OCI-LY7 (cell line): ENCODE data around the gene UFD1. TPM values are rescaled to one million over a fixed set of nuclear protein-coding genes. Genes with fewer than 3 reads are reported as not detected.

Source experiments
- BruUV-seq: library from RNA; stranded (reverse); fragments of 400-500 nt; replicated peaks from 2 replicates; lab custom pipeline; 2021; lab: Mats Ljungman, UMichigan
- CTCF ChIA-PET: fragments of 300-600 bp; sonication (Branson Sonifier 250); formaldehyde crosslinking; loops from one replicate; lab custom pipeline; 2022; ENCODE audit warnings: antibody characterized with exemption; ENCODE audit not compliant: unreplicated experiment; lab: Charles Lee
- POLR2A ChIA-PET: fragments of 300-600 bp; sonication (Branson Sonifier 250); formaldehyde crosslinking; loops from one replicate; lab custom pipeline; 2022; ENCODE audit warnings: antibody characterized with exemption; lab: Charles Lee
- DNase-seq: peaks from one replicate; pipeline ENCODE4 v3.0.0-alpha.2; 2015; ENCODE audit warnings: low spot score
- H2AFZ ChIP-seq: fragments of 200-600 bp; sonication (generic), shearing (Covaris generic); 2 replicates; pipeline ENCODE4 v1.6.1; 2014; ENCODE audit warnings: mild to moderate bottlenecking, antibody characterized with exemption, low read length, moderate library complexity
- H3K27ac ChIP-seq: fragments of 200-600 bp; sonication (generic); 2 replicates; pipeline ENCODE4 v1.5.1; 2014; ENCODE audit warnings: mixed run types, low read depth, mild to moderate bottlenecking, moderate library complexity, low read length, inconsistent platforms; ENCODE audit not compliant: poor library complexity, severe bottlenecking
- H3K36me3 ChIP-seq: fragments of 200-600 bp; sonication (generic); 2 replicates; pipeline ENCODE4 v1.6.1; 2014; ENCODE audit warnings: mild to moderate bottlenecking, antibody characterized with exemption, low read length, moderate library complexity, mixed read lengths; ENCODE audit not compliant: insufficient read depth
- H3K4me1 ChIP-seq: fragments of 200-600 bp; sonication (generic); 2 replicates; pipeline ENCODE4 v1.5.1; 2014; ENCODE audit warnings: mild to moderate bottlenecking, low read length; ENCODE audit not compliant: insufficient read depth, poor library complexity, severe bottlenecking
- H3K4me2 ChIP-seq: fragments of 200-600 bp; sonication (generic); 2 replicates; pipeline ENCODE4 v1.6.1; 2014; ENCODE audit warnings: mild to moderate bottlenecking, low read length
- H3K4me3 ChIP-seq: fragments of 200-600 bp; sonication (generic); 2 replicates; pipeline ENCODE4 v1.5.1; 2014; ENCODE audit warnings: mild to moderate bottlenecking, low read depth, low read length; ENCODE audit not compliant: poor library complexity, severe bottlenecking
- H3K79me2 ChIP-seq: fragments of 200-600 bp; sonication (generic); 2 replicates; pipeline ENCODE4 v1.6.1; 2016; ENCODE audit warnings: low read depth, mild to moderate bottlenecking, low read length, moderate library complexity, mixed read lengths; ENCODE audit not compliant: insufficient read depth
- H3K9me2 ChIP-seq: fragments of 200-600 bp; sonication (generic); 2 replicates; pipeline ENCODE4 v1.6.1; 2016; ENCODE audit warnings: mild to moderate bottlenecking, low read length, mixed read lengths; ENCODE audit not compliant: insufficient read depth
- H3K9me3 ChIP-seq: fragments of 200-600 bp; sonication (generic); 2 replicates; pipeline ENCODE4 v1.6.1; 2014; ENCODE audit warnings: mild to moderate bottlenecking, mixed run types, low read length, mixed read lengths
- H4K20me1 ChIP-seq: fragments of 200-600 bp; sonication (generic); 2 replicates; pipeline ENCODE4 v1.6.1; 2014; ENCODE audit warnings: mild to moderate bottlenecking, antibody characterized with exemption, low read length, moderate library complexity, mixed read lengths; ENCODE audit not compliant: insufficient read depth
- CTCF ChIP-seq: fragments of 200-600 bp; sonication (generic); conservative IDR thresholded peaks from 2 replicates; pipeline ENCODE4 v1.5.1; 2014; ENCODE audit warnings: mild to moderate bottlenecking, antibody characterized with exemption, low read length, moderate library complexity, mixed read lengths
- EZH2phosphoT487 ChIP-seq: fragments of 200-600 bp; sonication (generic); IDR thresholded peaks from 2 replicates; pipeline ENCODE4 v1.6.1; 2018; ENCODE audit warnings: low read depth, borderline replicate concordance, mild to moderate bottlenecking, mixed run types, antibody characterized with exemption, low read length, moderate library complexity, mixed read lengths
- intact Hi-C: fragments of 100-400 bp; cut with micrococcal nuclease; formaldehyde crosslinking; loops from one replicate; pipeline ENCODE4 v1.10.0; 2022; ENCODE audit not compliant: unreplicated experiment
- total RNA-seq, 2 experiments: library from RNA; depleted of rRNA in 1 of 2; stranded (reverse); fragments of >200 nt in 1 of 2; shearing (Covaris generic) in 1 of 2; gene quantifications; 2 replicates each; pipeline ENCODE4 v1.2.3, GENCODE V29; 2014 to 2022

Gene UFD1
- total RNA-seq, 2 experiments from 2014 or later = 60.1 to 70.8 TPM

DNA sequence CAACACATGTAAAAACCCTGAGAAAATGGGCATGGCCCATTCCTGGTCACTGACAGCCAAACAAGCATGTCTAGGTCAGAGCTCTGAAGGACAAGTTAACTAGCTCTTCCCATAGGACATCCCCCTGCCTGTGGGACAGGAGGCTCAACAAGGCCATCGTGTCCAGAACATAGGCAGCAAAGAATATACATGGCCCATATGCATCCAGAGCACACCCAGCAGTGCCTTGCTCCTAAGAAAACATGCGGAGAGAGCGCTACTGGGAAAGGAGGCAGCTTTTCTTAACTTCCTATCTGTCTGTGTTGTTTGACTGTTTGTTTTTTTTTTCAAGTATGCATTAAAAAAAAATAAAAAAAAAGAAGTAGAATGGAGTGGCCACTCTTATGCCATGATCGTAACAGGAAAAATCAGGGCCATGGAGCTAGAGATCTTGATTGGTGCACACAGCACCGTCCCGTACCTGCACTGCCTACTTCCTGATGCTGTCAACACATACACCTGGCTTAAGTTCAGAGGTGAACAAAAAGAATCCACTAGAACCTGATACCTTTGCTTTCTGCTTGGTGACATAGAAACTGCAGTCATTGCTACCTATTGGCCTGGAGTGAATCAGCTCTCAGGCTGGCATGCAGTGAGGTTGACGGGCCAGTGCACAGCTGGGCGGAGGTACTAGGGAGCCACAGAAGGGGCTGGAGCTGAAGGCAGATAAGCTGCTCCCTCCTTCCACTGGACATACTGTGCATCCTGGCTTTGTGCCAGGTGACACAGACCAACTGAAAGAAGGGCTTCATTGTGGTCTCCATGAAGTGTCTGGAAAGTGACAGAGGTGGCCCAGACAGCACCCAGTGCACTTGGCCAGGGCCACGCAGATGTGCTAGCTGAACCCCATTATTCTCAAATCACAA lies 11.9 kb downstream of the UFD1 start:
- Histone ChIP-seq H3K4me2 (no peak overlapping the region), H3K36me3 (peaks cover 98% of the 10 kb centered on the region), H2AFZ (no peak overlapping the region), H3K4me1 (no peaks in the 10 kb centered on the region), H3K9me2 (no peaks in the 10 kb centered on the region), H3K9me3 (no peaks in the 10 kb centered on the region), H4K20me1 (no peaks in the 10 kb centered on the region), H3K79me2 (no peaks in the 10 kb centered on the region), H3K27ac (no peak overlapping the region), H3K4me3 (no peak overlapping the region)
- intact Hi-C loops = loop anchor here (10.0 kb wide), 1 partner anchor 122 kb away; no protein-coding TSS in a partner anchor
- ChIA-PET POLR2A (interaction anchor here (0.9 kb wide), 1 partner anchor 236 kb away, joined by 3 read pairs; no protein-coding TSS in a partner anchor), CTCF (no interaction called here)
- no TSS peak for BruUV-seq
- TF ChIP-seq CTCF (no peak), EZH2phosphoT487 (no peak)
- no peak for DNase-seq

DNA sequence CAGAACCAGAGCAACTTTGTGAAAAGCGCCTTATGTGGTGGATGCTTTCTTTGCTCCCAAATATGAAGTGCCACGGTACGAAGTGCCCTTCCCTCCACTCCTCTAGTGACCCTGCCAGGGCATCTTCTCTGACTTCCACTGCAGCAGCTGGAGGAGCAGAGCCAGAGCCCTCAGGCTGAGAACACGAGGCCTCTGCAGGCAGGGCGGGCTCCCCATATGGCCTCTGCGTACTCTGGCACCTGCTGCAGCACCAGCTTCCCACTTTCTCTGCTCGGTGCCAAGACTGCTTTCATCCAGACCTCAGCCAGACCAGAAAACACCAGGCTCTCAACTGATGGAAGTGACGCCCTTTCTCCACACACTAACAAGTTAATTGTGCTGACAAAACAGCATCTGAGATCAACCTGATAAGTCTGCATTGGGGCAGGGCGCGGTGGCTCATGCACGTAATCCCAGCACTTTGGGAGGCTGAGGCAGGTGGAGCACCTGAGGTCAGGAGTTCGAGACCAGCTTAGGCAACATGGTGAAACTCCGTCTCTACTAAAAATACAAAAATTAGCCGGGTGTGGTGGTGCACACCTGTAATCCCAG lies 12.8 kb downstream of the UFD1 start:
- Histone ChIP-seq H2AFZ (no peak overlapping the region), H3K4me2 (no peak overlapping the region), H3K79me2 (no peaks in the 10 kb centered on the region), H3K4me3 (no peak overlapping the region), H3K4me1 (no peaks in the 10 kb centered on the region), H3K27ac (no peak overlapping the region), H4K20me1 (no peaks in the 10 kb centered on the region), H3K36me3 (peaks cover 98% of the 10 kb centered on the region), H3K9me3 (no peaks in the 10 kb centered on the region), H3K9me2 (no peaks in the 10 kb centered on the region)
- DNase-seq = no peak
- ChIA-PET POLR2A (no interaction called here), CTCF (no interaction called here)
- no TSS peak for BruUV-seq
- TF ChIP-seq EZH2phosphoT487 = no peak
- no peak for TF ChIP-seq CTCF
- intact Hi-C loops = loop anchor here (10.0 kb wide), 1 partner anchor 121 kb away; no protein-coding TSS in a partner anchor
